HepG2 (cell line): ENCODE data around the gene SLC22A23.

ENCODE experiments used
- ATF6 ChIP-seq: sonication (generic); formaldehyde crosslinking; conservative IDR thresholded peaks from 2 replicates; pipeline ENCODE4 v1.4.0; 2020; ENCODE audit warnings: missing genetic modification reagents
- CTCF ChIP-seq: sonication (generic); formaldehyde crosslinking; IDR thresholded peaks from 2 replicates; pipeline ENCODE4 v1.5.0; 2020; ENCODE audit warnings: mild to moderate bottlenecking, missing genetic modification reagents, moderate library complexity
- ERF ChIP-seq: IDR thresholded peaks from 2 replicates; pipeline ENCODE4 v1.6.1; 2018; ENCODE audit warnings: missing biosample characterization, missing genetic modification reagents
- NR2F2 ChIP-seq: IDR thresholded peaks from 2 replicates; pipeline ENCODE4 v1.6.1; 2012; ENCODE audit warnings: low read depth, inconsistent platforms, borderline replicate concordance
- RAD21 ChIP-seq: fragments of 450-650 bp; formaldehyde crosslinking; IDR thresholded peaks from 2 replicates; pipeline ENCODE4 v1.5.0; 2020; ENCODE audit warnings: mild to moderate bottlenecking
- ZBTB40 ChIP-seq, 2 experiments: fragments of 450-650 bp in 1 of 2; sonication (generic) in 1 of 2; formaldehyde crosslinking in 1 of 2; IDR thresholded peaks; 2 replicates each; pipeline versions ENCODE4 v1.6.1 to v1.8.0; 2016 to 2022; ENCODE audit warnings: antibody characterized with exemption in 1 of 2, mild to moderate bottlenecking in 1 of 2, missing genetic modification reagents in 1 of 2
- ZNF143 ChIP-seq: sonication (generic); formaldehyde crosslinking; IDR thresholded peaks from 2 replicates; pipeline ENCODE4 v1.4.0; 2020; ENCODE audit warnings: missing genetic modification reagents

- TF ChIP-seq NR2F2 (no peak), RAD21 (CRISPR knock-in tag) (no peak), CTCF (CRISPR knock-in tag) (no peak), ZNF143 (no peak), ATF6 (CRISPR knock-in tag) (no peak), ZBTB40 (IDR thresholded peaks at IDR 0.05) (no peak), ZBTB40 (CRISPR knock-in tag; IDR thresholded peaks at IDR 0.05) (no peak), ERF (CRISPR knock-in tag) (no peak)
Observed at GRCh38 chr6:3343089-3343883, 113.6 kb downstream of the SLC22A23 start.
